ENCODE data around the gene EVPL. TPM values are rescaled to one million over a fixed set of nuclear protein-coding genes. Genes with fewer than 3 reads are reported as not detected.
A peak's percentile ranks its signal among the peaks of the same experiment; 100 is the strongest.

EVPL gene
- total and polyA plus RNA-seq, 2 of the 13 experiments (the other 11 are each of a cell fraction or from before 2014, with no cell fraction given), result 2.1 to 8.2 TPM

DNA sequence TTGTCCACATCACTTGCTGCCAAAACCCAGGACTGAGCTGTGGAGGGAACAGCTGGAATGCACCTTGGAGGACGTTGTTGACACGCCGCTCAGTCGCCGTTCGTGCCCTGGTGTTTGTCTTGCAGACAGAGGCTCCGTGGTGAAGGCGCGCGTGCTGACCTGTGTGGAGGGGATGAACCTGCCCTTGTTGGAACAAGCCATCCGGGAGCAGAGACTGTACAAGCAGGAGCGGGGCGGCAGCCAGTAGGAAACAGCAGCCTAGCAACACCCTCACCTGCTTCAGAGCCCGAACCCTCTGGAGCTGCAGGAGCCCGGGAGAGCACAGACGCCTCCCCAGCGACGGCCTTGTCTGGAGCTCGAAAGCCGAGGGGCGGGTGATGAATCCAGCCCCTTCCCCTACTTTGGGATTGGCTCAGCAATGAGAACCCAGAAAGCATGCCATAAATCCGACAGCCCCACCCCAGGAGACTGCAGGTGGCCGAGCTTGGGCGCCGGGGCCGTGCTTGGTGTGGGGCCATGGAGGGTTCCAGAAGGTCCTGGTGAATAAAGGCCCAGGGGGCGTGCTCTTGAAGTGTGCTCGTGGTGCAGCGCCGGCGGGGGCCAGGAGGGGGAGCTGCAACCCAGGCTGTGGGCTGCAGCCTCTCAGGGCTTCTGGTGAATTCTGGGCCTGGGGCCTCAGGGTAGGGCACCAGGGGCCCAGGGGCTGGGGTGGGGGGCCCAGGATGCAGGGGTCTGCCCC is 26.9 kb downstream of the EVPL start (continued):
- TF ChIP-seq, protein P1, sequence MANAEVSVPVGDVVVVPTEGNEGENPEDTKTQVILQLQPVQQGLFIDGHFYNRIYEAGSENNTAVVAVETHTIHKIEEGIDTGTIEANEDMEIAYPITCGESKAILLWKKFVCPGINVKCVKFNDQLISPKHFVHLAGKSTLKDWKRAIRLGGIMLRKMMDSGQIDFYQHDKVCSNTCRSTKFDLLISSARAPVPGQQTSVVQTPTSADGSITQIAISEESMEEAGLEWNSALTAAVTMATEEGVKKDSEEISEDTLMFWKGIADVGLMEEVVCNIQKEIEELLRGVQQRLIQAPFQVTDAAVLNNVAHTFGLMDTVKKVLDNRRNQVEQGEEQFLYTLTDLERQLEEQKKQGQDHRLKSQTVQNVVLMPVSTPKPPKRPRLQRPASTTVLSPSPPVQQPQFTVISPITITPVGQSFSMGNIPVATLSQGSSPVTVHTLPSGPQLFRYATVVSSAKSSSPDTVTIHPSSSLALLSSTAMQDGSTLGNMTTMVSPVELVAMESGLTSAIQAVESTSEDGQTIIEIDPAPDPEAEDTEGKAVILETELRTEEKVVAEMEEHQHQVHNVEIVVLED (CRISPR knock-in tag; IDR thresholded peaks at IDR 0.05; ENCODE audit: borderline replicate concordance), result peak; percentile 44; the same call in 1 of the 2 replicates
- 0 out of 2 replicates have a peak, but pooled peaks have one; percentile 48 for TF ChIP-seq ZNF205 (CRISPR knock-in tag; IDR thresholded peaks at IDR 0.05)
- TF ChIP-seq, protein P2, sequence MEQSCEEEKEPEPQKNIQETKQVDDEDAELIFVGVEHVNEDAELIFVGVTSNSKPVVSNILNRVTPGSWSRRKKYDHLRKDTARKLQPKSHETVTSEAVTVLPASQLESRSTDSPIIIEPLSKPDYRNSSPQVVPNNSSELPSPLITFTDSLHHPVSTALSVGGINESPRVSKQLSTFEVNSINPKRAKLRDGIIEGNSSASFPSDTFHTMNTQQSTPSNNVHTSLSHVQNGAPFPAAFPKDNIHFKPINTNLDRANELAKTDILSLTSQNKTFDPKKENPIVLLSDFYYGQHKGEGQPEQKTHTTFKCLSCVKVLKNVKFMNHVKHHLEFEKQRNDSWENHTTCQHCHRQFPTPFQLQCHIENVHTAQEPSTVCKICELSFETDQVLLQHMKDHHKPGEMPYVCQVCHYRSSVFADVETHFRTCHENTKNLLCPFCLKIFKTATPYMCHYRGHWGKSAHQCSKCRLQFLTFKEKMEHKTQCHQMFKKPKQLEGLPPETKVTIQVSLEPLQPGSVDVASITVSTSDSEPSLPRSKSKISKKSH (CRISPR knock-in tag; IDR thresholded peaks at IDR 0.05; ENCODE audit: borderline replicate concordance), result peak; percentile 60; the same call in 1 of the 2 replicates
- 0 out of 2 replicates have a peak, but pooled peaks have one; percentile 18 for TF ChIP-seq FOSL2 (CRISPR knock-in tag; IDR thresholded peaks at IDR 0.05)
- TF ChIP-seq, protein P3, sequence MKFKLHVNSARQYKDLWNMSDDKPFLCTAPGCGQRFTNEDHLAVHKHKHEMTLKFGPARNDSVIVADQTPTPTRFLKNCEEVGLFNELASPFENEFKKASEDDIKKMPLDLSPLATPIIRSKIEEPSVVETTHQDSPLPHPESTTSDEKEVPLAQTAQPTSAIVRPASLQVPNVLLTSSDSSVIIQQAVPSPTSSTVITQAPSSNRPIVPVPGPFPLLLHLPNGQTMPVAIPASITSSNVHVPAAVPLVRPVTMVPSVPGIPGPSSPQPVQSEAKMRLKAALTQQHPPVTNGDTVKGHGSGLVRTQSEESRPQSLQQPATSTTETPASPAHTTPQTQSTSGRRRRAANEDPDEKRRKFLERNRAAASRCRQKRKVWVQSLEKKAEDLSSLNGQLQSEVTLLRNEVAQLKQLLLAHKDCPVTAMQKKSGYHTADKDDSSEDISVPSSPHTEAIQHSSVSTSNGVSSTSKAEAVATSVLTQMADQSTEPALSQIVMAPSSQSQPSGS (CRISPR knock-in tag; IDR thresholded peaks at IDR 0.05), result peak; percentile 65; the same call in 1 of the 2 replicates
- peak; percentile 14 for TF ChIP-seq PHF5A (CRISPR knock-in tag; IDR thresholded peaks at IDR 0.05; ENCODE audit: low read depth, unreplicated experiment)
- TF ChIP-seq ZNF605 (CRISPR knock-in tag; IDR thresholded peaks at IDR 0.05), result peak; percentile 53; the same call in 1 of the 2 replicates
- TF ChIP-seq PRMT3 (CRISPR knock-in tag; IDR thresholded peaks at IDR 0.05; ENCODE audit: borderline replicate concordance, low read depth), result 0 out of 2 replicates have a peak, but pooled peaks have one; percentile 55
- no peak for TF ChIP-seq ZNF260 (CRISPR knock-in tag; IDR thresholded peaks at IDR 0.05; ENCODE audit: borderline replicate concordance, low read depth)
- peak; percentile 24; the same call in 1 of the 2 replicates for TF ChIP-seq ZNF225 (CRISPR knock-in tag; IDR thresholded peaks at IDR 0.05)
- peak; percentile 13; the same call in 1 of the 2 replicates for TF ChIP-seq SIX4 (CRISPR knock-in tag; IDR thresholded peaks at IDR 0.05)
- TF ChIP-seq PHF21A (CRISPR knock-in tag; IDR thresholded peaks at IDR 0.05), result peak; percentile 13; the same call in 1 of the 2 replicates
- TF ChIP-seq KLF12 (CRISPR knock-in tag; IDR thresholded peaks at IDR 0.05; ENCODE audit: borderline replicate concordance), result 0 out of 2 replicates have a peak, but pooled peaks have one; percentile 56
- peak; percentile 66; the same call in 1 of the 2 replicates for TF ChIP-seq HOXA3 (CRISPR knock-in tag; IDR thresholded peaks at IDR 0.05)
- TF ChIP-seq, protein P4, sequence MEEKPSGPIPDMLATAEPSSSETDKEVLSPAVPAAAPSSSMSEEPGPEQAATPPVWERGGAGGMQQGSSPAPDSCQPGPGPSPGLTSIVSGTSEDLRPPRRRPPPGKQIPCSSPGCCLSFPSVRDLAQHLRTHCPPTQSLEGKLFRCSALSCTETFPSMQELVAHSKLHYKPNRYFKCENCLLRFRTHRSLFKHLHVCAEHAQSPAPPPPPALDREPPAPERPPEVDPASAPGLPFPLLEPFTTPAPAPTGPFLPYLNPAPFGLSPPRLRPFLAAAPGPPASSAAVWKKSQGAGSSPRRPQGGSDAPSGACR (CRISPR knock-in tag; IDR thresholded peaks at IDR 0.05), result 0 out of 2 replicates have a peak, but pooled peaks have one; percentile 23
- TF ChIP-seq RBAK (CRISPR knock-in tag; IDR thresholded peaks at IDR 0.05), result 0 out of 2 replicates have a peak, but pooled peaks have one; percentile 17
- TF ChIP-seq, protein P5, sequence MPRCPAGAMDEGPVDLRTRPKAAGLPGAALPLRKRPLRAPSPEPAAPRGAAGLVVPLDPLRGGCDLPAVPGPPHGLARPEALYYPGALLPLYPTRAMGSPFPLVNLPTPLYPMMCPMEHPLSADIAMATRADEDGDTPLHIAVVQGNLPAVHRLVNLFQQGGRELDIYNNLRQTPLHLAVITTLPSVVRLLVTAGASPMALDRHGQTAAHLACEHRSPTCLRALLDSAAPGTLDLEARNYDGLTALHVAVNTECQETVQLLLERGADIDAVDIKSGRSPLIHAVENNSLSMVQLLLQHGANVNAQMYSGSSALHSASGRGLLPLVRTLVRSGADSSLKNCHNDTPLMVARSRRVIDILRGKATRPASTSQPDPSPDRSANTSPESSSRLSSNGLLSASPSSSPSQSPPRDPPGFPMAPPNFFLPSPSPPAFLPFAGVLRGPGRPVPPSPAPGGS (CRISPR knock-in tag; IDR thresholded peaks at IDR 0.05), result peak; percentile 79
- TF ChIP-seq MAZ (IDR thresholded peaks at IDR 0.05; ENCODE audit: borderline replicate concordance, low read depth, low read length), result 0 out of 2 replicates have a peak, but pooled peaks have one; percentile 22
- TF ChIP-seq MAZ (CRISPR knock-in tag; IDR thresholded peaks at IDR 0.05; ENCODE audit: low read depth), result no peak
- no peak for TF ChIP-seq FOXA1 (IDR thresholded peaks at IDR 0.05)
- peak; percentile 87 for TF ChIP-seq FOXA1 (CRISPR knock-in tag; IDR thresholded peaks at IDR 0.05)
- TF ChIP-seq ZNF883 (CRISPR knock-in tag; IDR thresholded peaks at IDR 0.05; ENCODE audit: not compliant biosample characterization), result peak; percentile 72

Data from HepG2 (cell line).